Hepatocyte (in vitro differentiated cells): ENCODE data around the gene ASCL1. TPM values are rescaled to one million over a fixed set of nuclear protein-coding genes. Genes with fewer than 3 reads are reported as not detected.
A peak's percentile ranks its signal among the peaks of the same experiment; 100 is the strongest.

Experiments
- DNase-seq: peaks from one replicate; pipeline ENCODE4 v3.0.0-alpha.2; 2016; ENCODE audit warnings: low spot score
- H2AFZ ChIP-seq: fragments of 200-600 bp; sonication (generic); 2 replicates; pipeline ENCODE4 v1.6.0; 2016; ENCODE audit warnings: antibody characterized with exemption, mild to moderate bottlenecking
- H3K27ac ChIP-seq: fragments of 200-600 bp; sonication (generic); 2 replicates; pipeline ENCODE4 v1.5.1; 2016; ENCODE audit warnings: mild to moderate bottlenecking
- H3K27me3 ChIP-seq: fragments of 200-600 bp; sonication (generic); 2 replicates; pipeline ENCODE4 v1.6.1; 2016
- H3K36me3 ChIP-seq: fragments of 200-600 bp; sonication (generic); replicated peaks from 2 replicates; pipeline ENCODE4 v1.5.1; 2016; ENCODE audit warnings: low read depth; ENCODE audit not compliant: insufficient read depth
- H3K4me1 ChIP-seq: fragments of 200-600 bp; sonication (generic); 2 replicates; pipeline ENCODE4 v1.5.1; 2016; ENCODE audit warnings: mild to moderate bottlenecking, moderate library complexity; ENCODE audit not compliant: insufficient read depth
- H3K4me2 ChIP-seq: fragments of 200-600 bp; sonication (generic); 2 replicates; pipeline ENCODE4 v1.6.0; 2016
- H3K4me3 ChIP-seq: fragments of 200-600 bp; sonication (generic); 2 replicates; pipeline ENCODE4 v1.5.1; 2016; ENCODE audit warnings: mild to moderate bottlenecking
- H3K79me2 ChIP-seq: fragments of 200-600 bp; sonication (generic); 2 replicates; pipeline ENCODE4 v1.6.0; 2017; ENCODE audit warnings: mild to moderate bottlenecking
- H3K9me2 ChIP-seq: fragments of 200-600 bp; sonication (generic); replicated peaks from 2 replicates; pipeline ENCODE4 v1.6.0; 2017; ENCODE audit warnings: mild to moderate bottlenecking; ENCODE audit not compliant: insufficient read depth
- H3K9me3 ChIP-seq: fragments of 200-600 bp; sonication (generic); 2 replicates; pipeline ENCODE4 v1.5.1; 2016; ENCODE audit warnings: low read depth, mild to moderate bottlenecking
- H4K20me1 ChIP-seq: fragments of 200-600 bp; sonication (generic); 2 replicates; pipeline ENCODE4 v1.6.0; 2016; ENCODE audit warnings: mild to moderate bottlenecking; ENCODE audit not compliant: insufficient read depth, poor library complexity, severe bottlenecking
- CTCF ChIP-seq: fragments of 200-600 bp; sonication (generic); IDR thresholded peaks from 2 replicates; pipeline ENCODE4 v1.5.1; 2016; ENCODE audit warnings: antibody characterized with exemption, mild to moderate bottlenecking; ENCODE audit not compliant: poor library complexity
- EZH2 ChIP-seq: fragments of 200-600 bp; sonication (generic); IDR thresholded peaks from 2 replicates; pipeline ENCODE4 v1.6.1; 2016; ENCODE audit warnings: antibody characterized with exemption, mild to moderate bottlenecking, borderline replicate concordance
- EZH2phosphoT487 ChIP-seq: fragments of 200-600 bp; sonication (generic); IDR thresholded peaks from one replicate; pipeline ENCODE4 v1.6.1; 2018; ENCODE audit warnings: antibody characterized with exemption, mild to moderate bottlenecking, low read depth, moderate library complexity; ENCODE audit not compliant: unreplicated experiment, severe bottlenecking
- WGBS: methylation state at CpG from one replicate; pipeline ENCODE4 v1.1.6; 2016; ENCODE audit warnings: low lambda C conversion rate; ENCODE audit errors: missing lambda C conversion rate; 5-methylcytosine and 5-hydroxymethylcytosine counted together
- polyA plus RNA-seq: library from polyadenylated mRNA; unstranded; fragments of >200 nt; fragmentation: Nextera tagmentation; extraction: Ambion mirVana; gene quantifications from 2 replicates; pipeline ENCODE4 v1.2.1, GENCODE V29; 2016
- total RNA-seq: library from RNA; depleted of rRNA; stranded (reverse); fragments of >200 nt; gene quantifications from 2 replicates; pipeline ENCODE4 v1.2.3, GENCODE V29; 2014

Gene ASCL1
- total and polyA plus RNA-seq, 2 experiments from 2014 or later: 1.7 TPM; not detected in 1

GRCh38 chr12:102950107-102950949 is 7.1 kb upstream of the ASCL1 start:
- peak overlapping the region; percentile 71 for H3K4me2 ChIP-seq
- H3K79me2 ChIP-seq: no peaks in the 10 kb centered on the region
- H2AFZ ChIP-seq: no peak overlapping the region
- no peak overlapping the region for H3K4me3 ChIP-seq
- H3K36me3 ChIP-seq: no peaks in the 10 kb centered on the region
- H3K9me2 ChIP-seq: no peaks in the 10 kb centered on the region
- peaks cover 3% of the 10 kb centered on the region for H3K4me1 ChIP-seq
- TF ChIP-seq EZH2 (peak; percentile 33), CTCF (peak; percentile 47), EZH2phosphoT487 (no peak)
- H3K27ac ChIP-seq: no peak overlapping the region
- DNase-seq: peak; percentile 80
- WGBS: 10% methylated on average over 37 of the region's 37 CpGs
- peaks cover 61% of the 10 kb centered on the region for H3K27me3 ChIP-seq
- H4K20me1 ChIP-seq: no peaks in the 10 kb centered on the region
- H3K9me3 ChIP-seq: no peaks in the 10 kb centered on the region

DNA sequence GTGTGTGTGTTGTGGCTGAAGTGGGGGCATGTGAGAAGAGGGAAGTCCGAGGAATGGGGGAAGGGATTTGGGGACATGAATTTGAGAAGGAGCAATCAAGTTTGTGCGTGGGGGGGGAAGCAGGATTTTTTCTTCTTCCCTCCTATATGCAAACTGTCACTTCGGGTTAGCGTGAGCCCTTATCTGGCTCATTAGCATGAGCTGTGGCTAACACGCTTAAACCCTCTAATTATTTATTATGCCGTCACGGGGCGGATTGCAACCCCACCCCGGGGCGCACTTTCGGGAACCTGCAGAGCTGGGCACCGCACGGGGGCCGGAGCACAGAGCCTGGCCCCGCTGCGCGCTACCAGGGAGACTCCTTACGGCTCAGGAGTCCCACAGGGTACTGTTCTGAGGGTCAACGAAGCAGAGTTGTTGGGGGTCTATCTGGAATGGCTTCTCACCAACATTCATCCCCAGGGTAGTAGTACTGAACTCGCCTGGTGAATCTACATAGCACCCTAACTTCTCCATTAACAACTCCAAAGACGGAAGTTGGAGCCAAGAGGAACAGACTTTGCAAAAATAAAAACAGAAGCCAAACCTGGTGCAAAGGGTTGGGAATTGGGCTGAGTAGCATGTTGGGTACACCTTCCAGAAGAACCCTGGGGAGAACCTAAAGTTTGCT is 6.4 kb upstream of the ASCL1 start:
- Histone ChIP-seq H2AFZ (no peak overlapping the region), H3K27ac (no peak overlapping the region), H3K9me2 (no peaks in the 10 kb centered on the region), H3K4me3 (no peak overlapping the region), H3K4me1 (peaks cover 3% of the 10 kb centered on the region), H3K4me2 (peak overlapping the region; percentile 71), H4K20me1 (no peaks in the 10 kb centered on the region), H3K79me2 (no peaks in the 10 kb centered on the region), H3K36me3 (no peaks in the 10 kb centered on the region), H3K9me3 (no peaks in the 10 kb centered on the region), H3K27me3 (peaks cover 69% of the 10 kb centered on the region)
- WGBS: 18% methylated on average over 21 of the region's 21 CpGs
- TF ChIP-seq CTCF (no peak), EZH2phosphoT487 (no peak), EZH2 (no peak)
- no peak for DNase-seq

DNA sequence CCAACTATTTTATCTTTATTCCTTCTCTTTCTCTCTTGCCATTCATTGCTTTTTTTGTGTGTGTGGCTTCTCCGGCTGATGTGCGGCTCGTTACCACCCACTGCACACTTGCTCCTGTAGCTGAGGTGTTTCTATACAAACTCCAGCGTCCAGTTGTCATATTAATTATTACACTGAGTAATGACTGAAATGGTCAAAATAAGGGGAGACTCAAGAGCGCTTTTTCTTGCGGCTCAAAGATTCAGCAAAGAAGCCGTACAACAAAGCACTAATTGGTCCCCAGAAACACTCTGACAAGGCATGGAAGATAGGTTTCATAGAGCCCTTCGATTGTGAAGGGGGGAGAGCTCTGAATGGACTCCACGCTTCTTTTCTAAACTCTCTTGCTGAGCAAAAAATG is 5.6 kb upstream of the ASCL1 start:
- H3K4me3 ChIP-seq: no peak overlapping the region
- H3K9me2 ChIP-seq: no peaks in the 10 kb centered on the region
- H3K4me1 ChIP-seq: peaks cover 9% of the 10 kb centered on the region
- 65% methylated on average over 9 of the region's 9 CpGs for WGBS
- TF ChIP-seq EZH2phosphoT487: no peak
- no peak for TF ChIP-seq EZH2
- TF ChIP-seq CTCF: no peak
- no peaks in the 10 kb centered on the region for H3K9me3 ChIP-seq
- H3K27me3 ChIP-seq: peaks cover 76% of the 10 kb centered on the region
- no peaks in the 10 kb centered on the region for H3K79me2 ChIP-seq
- no peak for DNase-seq
- no peak overlapping the region for H2AFZ ChIP-seq
- no peaks in the 10 kb centered on the region for H4K20me1 ChIP-seq
- H3K27ac ChIP-seq: no peak overlapping the region
- no peaks in the 10 kb centered on the region for H3K36me3 ChIP-seq
- no peak overlapping the region for H3K4me2 ChIP-seq
